Keratinocyte (primary cell): Measurements from ENCODE around the gene NAALADL2.

Source experiments
- CTCF ChIP-seq, 3 experiments: IDR thresholded peaks in 1 of 3; conservative IDR thresholded peaks in 1 of 3; optimal IDR thresholded peaks in 1 of 3; 2 replicates in 2 of 3; 3 replicates in 1 of 3; pipeline versions ENCODE3 to v1.5.1; 2011; ENCODE audit warnings: low read length in 3 of 3, mild to moderate bottlenecking in 3 of 3, moderate library complexity in 2 of 3, control low read depth in 1 of 3, inconsistent platforms in 1 of 3; ENCODE audit not compliant: insufficient read depth in 2 of 3; ENCODE audit errors: extremely low read depth in 1 of 3
- EZH2 ChIP-seq: IDR thresholded peaks from one replicate; pipeline ENCODE4 v1.6.1; 2012; ENCODE audit warnings: inconsistent platforms, mild to moderate bottlenecking, low read length, moderate library complexity

GRCh38 chr3:175222356-175222755 lies 363.2 kb downstream of the NAALADL2 start:
- no peak for TF ChIP-seq CTCF (optimal IDR thresholded peaks at IDR 0.05 in 1 of 3, IDR thresholded peaks at IDR 0.05 in 1 of 3, conservative IDR thresholded peaks at IDR 0.05 in 1 of 3; ENCODE audit: extremely low read depth in 1 of 3, insufficient read depth in 2 of 3, low read length in 3 of 3)
- no peak for TF ChIP-seq EZH2
